ENCODE results near the gene TNIP1. TPM values are rescaled to one million over a fixed set of nuclear protein-coding genes. Genes with fewer than 3 reads are reported as not detected.

The TNIP1 gene
- total RNA-seq, 4 donors from 2014 or later, result 91.4 to 136 (median 114) TPM

GRCh38 chr5:151067632-151068432 lies 13.0 kb downstream of the TNIP1 start:
- no peak for DNase-seq (ENCODE audit: extremely low spot score)
- intact Hi-C loops (cut with DNase I), result no loop called here
- 73% methylated on average over 13 of the region's 14 CpGs for WGBS

GRCh38 chr5:151066920-151067319 lies 13.9 kb downstream of the TNIP1 start:
- Histone ChIP-seq H3K27ac (replicated peaks in 1 of 4) (no peak overlapping the region), H3K36me3 (peaks cover 0 to 26% (median 11%) of the 10 kb centered on the region in 4 donors), H3K27me3 (no peaks in the 10 kb centered on the region), H3K4me3 (no peak overlapping the region), H3K9me3 (no peaks in the 10 kb centered on the region), H3K4me1 (peaks cover 83 to 100% (median 97%) of the 10 kb centered on the region in 4 donors)
- intact Hi-C loops (cut with DNase I), result no loop called here
- 86% methylated on average over 6 of the region's 6 CpGs for WGBS
- DNase-seq (ENCODE audit: extremely low spot score), result no peak
- TF ChIP-seq POLR2A (IDR thresholded peaks at IDR 0.05; ENCODE audit: low read depth) (no peak), CTCF (IDR thresholded peaks at IDR 0.05) (no peak), POLR2AphosphoS5 (IDR thresholded peaks at IDR 0.05) (no peak), EP300 (IDR thresholded peaks at IDR 0.05) (no peak)

More at GRCh38 chr5:151067632-151068432, 13.0 kb downstream of the TNIP1 start:
- Histone ChIP-seq H3K9me3 (no peaks in the 10 kb centered on the region), H3K4me1 (peaks cover 88 to 100% (median 97%) of the 10 kb centered on the region in 4 donors), H3K27me3 (no peaks in the 10 kb centered on the region), H3K27ac (replicated peaks in 1 of 4) (peak overlapping the region in 3 of 4 donors; percentile 15 to 53 (median 51)), H3K4me3 (no peak overlapping the region), H3K36me3 (peaks cover 0 to 17% (median 5%) of the 10 kb centered on the region in 4 donors)
- TF ChIP-seq POLR2AphosphoS5 (IDR thresholded peaks at IDR 0.05) (no peak), POLR2A (IDR thresholded peaks at IDR 0.05; ENCODE audit: low read depth) (no peak), CTCF (IDR thresholded peaks at IDR 0.05) (no peak), EP300 (IDR thresholded peaks at IDR 0.05) (no peak)

- Histone ChIP-seq H3K9me3 (no peaks in the 10 kb centered on the region), H3K27ac (replicated peaks in 1 of 4) (no peak overlapping the region), H3K36me3 (peaks cover 0 to 34% (median 22%) of the 10 kb centered on the region in 4 donors), H3K27me3 (no peaks in the 10 kb centered on the region), H3K4me1 (peaks cover 78 to 99% (median 97%) of the 10 kb centered on the region in 4 donors), H3K4me3 (no peak overlapping the region)
- no peak for TF ChIP-seq POLR2A (IDR thresholded peaks at IDR 0.05; ENCODE audit: low read depth)
- no peak for TF ChIP-seq CTCF (IDR thresholded peaks at IDR 0.05)
- TF ChIP-seq EP300 (IDR thresholded peaks at IDR 0.05), result no peak
- no peak for TF ChIP-seq POLR2AphosphoS5 (IDR thresholded peaks at IDR 0.05)
- intact Hi-C loops (cut with DNase I), result no loop called here
- no peak for DNase-seq (ENCODE audit: extremely low spot score)
- 81% methylated on average over 1 of the region's 1 CpG for WGBS
Measured at GRCh38 chr5:151065609-151066008, 15.2 kb downstream of the TNIP1 start.

GRCh38 chr5:151064916-151065499 lies 15.8 kb downstream of the TNIP1 start:
- no peaks in the 10 kb centered on the region for H3K9me3 ChIP-seq
- no peak overlapping the region for H3K4me3 ChIP-seq
- no peaks in the 10 kb centered on the region for H3K27me3 ChIP-seq
- peaks cover 81 to 99% (median 98%) of the 10 kb centered on the region in 4 donors for H3K4me1 ChIP-seq
- intact Hi-C loops (cut with DNase I), result no loop called here
- no peak for DNase-seq (ENCODE audit: extremely low spot score)
- H3K27ac ChIP-seq (replicated peaks in 1 of 4), result peak overlapping the region in 3 of 4 donors; percentile 69 to 78 (median 73)
- TF ChIP-seq CTCF (IDR thresholded peaks at IDR 0.05), result no peak
- TF ChIP-seq POLR2AphosphoS5 (IDR thresholded peaks at IDR 0.05), result no peak
- TF ChIP-seq EP300 (IDR thresholded peaks at IDR 0.05), result no peak
- no peak for TF ChIP-seq POLR2A (IDR thresholded peaks at IDR 0.05; ENCODE audit: low read depth)
- 98% methylated on average over 10 of the region's 12 CpGs for WGBS
- peaks cover 0 to 40% (median 25%) of the 10 kb centered on the region in 4 donors for H3K36me3 ChIP-seq

Data from esophagus muscularis mucosa (tissue), 4 donors.